ENCODE measurements around the gene RIPK1. TPM values are rescaled to one million over a fixed set of nuclear protein-coding genes. Genes with fewer than 3 reads are reported as not detected.

RIPK1 gene
- total and polyA plus RNA-seq, 10 of the 15 experiments (the other 5 are each of a cell fraction or from before 2014, with no cell fraction given): 1.6 to 11.2 (median 6.3) TPM

DNA sequence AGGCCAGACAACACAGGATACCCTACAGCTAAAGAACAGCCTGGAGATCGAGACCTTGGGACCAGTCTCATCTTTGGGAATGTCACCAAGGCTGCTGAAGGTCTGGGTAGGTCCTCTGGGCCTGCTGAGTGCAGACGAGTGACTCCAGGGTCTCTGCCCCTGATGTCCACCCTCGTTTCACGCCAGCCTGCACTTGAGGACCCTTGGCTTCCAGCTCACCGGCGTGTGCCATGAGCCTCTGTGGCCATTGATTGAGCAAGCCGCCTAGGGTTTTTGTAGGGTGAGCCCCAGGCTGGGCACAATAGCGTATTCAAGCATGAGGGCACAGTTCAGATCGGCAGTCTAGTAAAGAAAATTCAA, 54.5 kb downstream of the RIPK1 start (continued):
- no peak for TF ChIP-seq EP300 (IDR thresholded peaks at IDR 0.05; ENCODE audit: borderline replicate concordance in 1 of 2, control insufficient read depth in 1 of 2, low read depth in 2 of 2, low read length in 2 of 2)
- TF ChIP-seq ATF7 (IDR thresholded peaks at IDR 0.05; ENCODE audit: low read depth): no peak
- TF ChIP-seq ZNF592 (IDR thresholded peaks at IDR 0.05): no peak

DNA sequence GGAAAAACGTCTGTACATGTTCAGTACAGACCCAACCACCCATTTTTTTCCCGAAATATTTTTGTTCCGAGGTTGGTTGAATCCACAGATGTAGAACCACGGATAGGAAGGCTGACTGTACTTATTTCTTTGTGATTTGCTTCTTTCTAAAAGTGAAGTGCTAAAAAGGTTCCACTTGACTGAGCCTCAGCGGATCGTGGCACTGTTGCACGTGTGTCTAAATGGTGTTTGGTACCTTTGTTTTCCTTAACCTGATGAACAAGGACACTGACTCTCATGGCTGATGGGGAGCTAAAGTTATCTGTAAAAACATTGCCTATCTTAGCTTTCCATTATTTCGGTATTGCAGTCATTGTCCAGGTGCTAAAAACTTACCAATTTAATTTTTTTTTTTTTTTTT, 56.4 kb downstream of the RIPK1 start:
- no peak overlapping the region for H2AFZ ChIP-seq (ENCODE audit: control insufficient read depth, low read depth, low read length)
- CTCF ChIA-PET: interaction anchor here (0.6 to 1.4 kb wide), 3 partner anchors 42 to 127 kb away, joined by 3 to 14 read pairs (median 5); no protein-coding TSS in a partner anchor
- H3K4me1 ChIP-seq (ENCODE audit: control insufficient read depth, insufficient read depth, low read length): peaks cover 7% of the 10 kb centered on the region
- TF ChIP-seq PAX5 (IDR thresholded peaks at IDR 0.05; ENCODE audit: borderline replicate concordance, low read depth, low read length) (peak; percentile 79; the same call in 1 of the 2 replicates), CEBPB (IDR thresholded peaks at IDR 0.05; ENCODE audit: borderline replicate concordance in 1 of 2, low read depth in 2 of 2, low read length in 2 of 2) (no peak), SRF (IDR thresholded peaks at IDR 0.05; ENCODE audit: low read depth in 2 of 2, low read length in 2 of 2) (no peak), PAX8 (IDR thresholded peaks at IDR 0.05) (peak; percentile 87; the same call in 1 of the 2 replicates), BHLHE40 (IDR thresholded peaks at IDR 0.05; ENCODE audit: borderline replicate concordance in 1 of 2, low read depth in 2 of 2, low read length in 1 of 2) (peak; percentile 67 to 71; a peak in 3 of 4 replicates), TBL1XR1 (IDR thresholded peaks at IDR 0.05; ENCODE audit: low read depth, low read length) (no peak)
- H4K20me1 ChIP-seq (ENCODE audit: control insufficient read depth, insufficient read depth): no peaks in the 10 kb centered on the region
- no peaks in the 10 kb centered on the region for H3K27me3 ChIP-seq (replicated peaks in 1 of 2; ENCODE audit: control insufficient read depth in 2 of 2, insufficient read depth in 2 of 2, low read length in 1 of 2)
- no peak for ATAC-seq
- H3K27ac ChIP-seq (ENCODE audit: control insufficient read depth, insufficient read depth): no peak overlapping the region
- H3K9ac ChIP-seq (ENCODE audit: control insufficient read depth, insufficient read depth, low read length): no peak overlapping the region
- DNase-seq (ENCODE audit: low read depth, low spot score): no peak
- no peak overlapping the region for H3K4me2 ChIP-seq (ENCODE audit: control insufficient read depth, insufficient read depth)
- H3K79me2 ChIP-seq (ENCODE audit: control insufficient read depth, insufficient read depth, low read length): no peaks in the 10 kb centered on the region
- WGBS (ENCODE audit: insufficient coverage, insufficient replicate concordance, low lambda C conversion rate, missing lambda C conversion rate): 34% methylated on average over 8 of the region's 8 CpGs
- H3K9me3 ChIP-seq (replicated peaks; ENCODE audit: control insufficient read depth, insufficient read depth, low read length): no peaks in the 10 kb centered on the region
- no peaks in the 10 kb centered on the region for H3K36me3 ChIP-seq (ENCODE audit: control insufficient read depth in 2 of 2, insufficient read depth in 2 of 2, low read length in 1 of 2)
- RAD21 ChIA-PET (ENCODE audit: unreplicated experiment): interaction anchor here (0.8 to 2.0 kb wide), 5 partner anchors 8 to 155 kb away, joined by 3 to 9 read pairs (median 3); partner anchors contain the start of gene TUBB2A
- FAIRE-seq: no peak
- no peak overlapping the region for H3K4me3 ChIP-seq
- SMC1A ChIA-PET (ENCODE audit: uncharacterized antibody, unreplicated experiment): interaction anchor here (0.7 to 3.5 kb wide), 4 partner anchors 13 to 608 kb away, joined by 3 to 32 read pairs (median 4); no protein-coding TSS in a partner anchor
- in situ Hi-C loops (cut with MboI): loop anchor here (5.0 kb wide), 2 partner anchors 128 to 608 kb away; no protein-coding TSS in a partner anchor
- BruUV-seq (replicated peaks): no TSS peak
- intact Hi-C loops (cut with micrococcal nuclease; ENCODE audit: unreplicated experiment): no loop called here
- POLR2A ChIA-PET: no interaction called here

All from GM12878 (cell line).